GM10266 (cell line): Measurements from ENCODE around the gene NDUFA5.
"Not testable (repeated sequence)": the region's sequence is repeated elsewhere in the genome, so short reads cannot be mapped to it uniquely, and the experiment has no call there.

Experiments used
- DNase-seq: peaks from one replicate; pipeline ENCODE4 v3.0.0; 2012; ENCODE audit errors: extremely low spot score
- CTCF ChIP-seq: IDR thresholded peaks from 2 replicates; pipeline ENCODE4 v1.5.1; 2012; ENCODE audit warnings: mild to moderate bottlenecking, low read depth; ENCODE audit not compliant: control insufficient read depth, insufficient read depth; ENCODE audit errors: missing control alignments

Gene NDUFA5

GRCh38 chr7:123533553-123533917, 24.1 kb downstream of the NDUFA5 start:
- no peak for TF ChIP-seq CTCF
- no peak for DNase-seq

DNA sequence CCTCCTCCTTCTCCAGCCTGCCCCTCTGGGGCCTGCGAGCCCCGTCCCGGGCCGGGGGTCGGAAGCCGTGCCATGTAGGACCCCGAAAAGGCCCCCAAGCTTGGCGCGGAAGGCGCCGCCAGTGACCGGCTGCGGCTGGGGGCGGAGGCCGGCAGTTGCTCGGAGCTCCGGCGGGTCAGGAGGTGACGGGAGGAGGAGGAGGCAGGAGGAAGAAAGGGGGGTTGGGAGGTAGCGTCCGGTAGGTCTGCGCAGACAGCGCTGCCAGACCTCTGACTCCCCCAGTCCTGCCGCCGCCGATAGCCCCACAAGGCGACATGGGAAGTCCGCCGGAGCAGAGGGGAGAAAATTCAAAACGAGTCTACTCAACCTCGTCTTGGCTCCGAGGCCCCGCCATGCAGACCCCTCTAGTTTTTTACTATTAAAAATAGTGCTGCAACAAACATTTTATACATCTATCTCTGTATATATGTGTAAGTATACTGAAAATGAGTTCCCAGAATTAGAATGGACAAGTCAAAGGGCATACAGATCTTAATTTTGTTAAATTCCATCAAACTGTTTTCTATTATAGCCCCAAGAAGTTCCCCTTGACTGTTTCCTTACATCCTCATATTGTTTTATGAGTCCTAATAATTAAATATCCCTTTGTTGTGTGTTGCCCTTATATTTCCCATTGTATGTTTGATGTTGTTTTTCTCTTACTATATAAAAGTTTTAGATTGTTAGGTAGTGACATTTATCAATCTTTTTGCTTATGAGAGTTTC, 24.6 kb downstream of the NDUFA5 start:
- DNase-seq, result not testable (repeated sequence)

- DNase-seq, result not testable (repeated sequence)
Measured at GRCh38 chr7:123532343-123532742, 25.3 kb downstream of the NDUFA5 start.

DNA sequence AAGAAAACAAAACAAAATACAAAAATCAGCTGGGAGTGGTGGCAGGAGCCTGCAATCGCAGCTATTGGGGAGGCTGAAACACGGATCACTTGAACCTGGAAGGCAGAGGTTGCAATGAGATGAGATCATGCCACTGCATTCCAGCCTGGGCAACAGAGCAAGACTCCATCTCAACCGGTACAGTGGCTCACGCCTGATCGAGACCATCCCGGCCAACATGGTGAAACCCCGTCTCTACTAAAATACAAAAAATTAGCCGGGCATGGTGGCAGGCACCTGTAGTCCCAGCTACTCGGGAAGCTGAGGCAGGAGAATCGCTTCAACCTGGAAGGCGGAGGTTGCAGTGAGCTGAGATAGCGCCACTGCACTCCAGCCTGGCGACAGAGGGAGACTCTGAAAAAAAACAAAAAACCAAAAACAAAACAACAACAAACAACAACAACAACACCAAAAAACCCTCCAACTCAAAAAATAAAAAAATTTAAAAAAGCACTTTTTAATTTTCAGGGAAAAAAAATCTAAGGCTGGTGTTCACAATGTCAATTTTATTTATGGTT, 27.5 kb downstream of the NDUFA5 start:
- DNase-seq, result not testable (repeated sequence)

DNA sequence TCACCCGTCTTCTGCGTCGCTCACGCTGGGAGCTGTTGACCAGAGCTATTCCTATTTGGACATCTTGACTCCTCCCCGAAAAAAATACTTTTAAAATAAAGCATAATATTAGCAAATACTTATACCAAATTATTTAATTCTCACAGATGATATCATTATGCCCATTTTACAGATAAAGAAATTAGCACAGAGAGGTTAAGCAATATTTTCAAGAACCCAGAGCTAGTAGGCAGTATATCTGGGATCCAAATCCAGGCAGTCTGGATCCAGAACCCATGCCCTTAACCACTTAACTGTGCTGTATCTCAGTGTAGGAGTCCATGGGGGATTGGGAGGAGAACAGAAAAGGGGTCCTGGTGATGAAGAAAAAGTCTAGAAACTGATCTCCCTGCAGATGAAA, 29.4 kb downstream of the NDUFA5 start:
- no peak for DNase-seq
- TF ChIP-seq CTCF, result no peak

GRCh38 chr7:123527712-123528225, 29.8 kb downstream of the NDUFA5 start:
- not testable (repeated sequence) for DNase-seq

GRCh38 chr7:123526533-123526932, 31.1 kb downstream of the NDUFA5 start:
- not testable (repeated sequence) for DNase-seq

GRCh38 chr7:123522066-123522465, 35.6 kb downstream of the NDUFA5 start:
- no peak for DNase-seq
- TF ChIP-seq CTCF, result no peak

- no peak for TF ChIP-seq CTCF
- no peak for DNase-seq
Measured at GRCh38 chr7:123505221-123505620, 52.4 kb downstream of the NDUFA5 start.

- no peak for TF ChIP-seq CTCF
- no peak for DNase-seq
Measured at GRCh38 chr7:123502201-123502600, 55.4 kb downstream of the NDUFA5 start.
